Measurements from ENCODE around the gene USP10.
"Not testable (repeated sequence)": the region's sequence is repeated elsewhere in the genome, so short reads cannot be mapped to it uniquely, and the experiment has no call there.

USP10 gene

GRCh38 chr16:84673203-84673535 lies 26.6 kb upstream of the USP10 start:
- DNase-seq: no peak

- DNase-seq: no peak
Measured at GRCh38 chr16:84673561-84673960, 26.2 kb upstream of the USP10 start.

GRCh38 chr16:84675423-84675822 lies 24.4 kb upstream of the USP10 start:
- DNase-seq: no peak

GRCh38 chr16:84675884-84676283 lies 23.9 kb upstream of the USP10 start:
- no peak for DNase-seq

- DNase-seq: no peak
Measured at GRCh38 chr16:84677017-84677803, 22.6 kb upstream of the USP10 start.

GRCh38 chr16:84677849-84678248 lies 22.0 kb upstream of the USP10 start:
- DNase-seq: no peak

- no peak for DNase-seq
Measured at GRCh38 chr16:84678541-84678940, 21.3 kb upstream of the USP10 start.

- no peak for DNase-seq
Measured at GRCh38 chr16:84680165-84680842, 19.5 kb upstream of the USP10 start.

- no peak for DNase-seq
Measured at GRCh38 chr16:84680843-84681629, 18.8 kb upstream of the USP10 start.

GRCh38 chr16:84683691-84684591 lies 15.9 kb upstream of the USP10 start:
- DNase-seq: no peak

GRCh38 chr16:84684592-84684965 lies 15.2 kb upstream of the USP10 start:
- no peak for DNase-seq

GRCh38 chr16:84685210-84685609 lies 14.6 kb upstream of the USP10 start:
- DNase-seq: no peak

GRCh38 chr16:84686707-84687298 lies 13.0 kb upstream of the USP10 start:
- DNase-seq: no peak

GRCh38 chr16:84687715-84688114 lies 12.1 kb upstream of the USP10 start:
- DNase-seq: no peak

GRCh38 chr16:84688163-84688562 lies 11.6 kb upstream of the USP10 start:
- not testable (repeated sequence) for DNase-seq

- no peak for DNase-seq
Measured at GRCh38 chr16:84689111-84689510, 10.7 kb upstream of the USP10 start.

GRCh38 chr16:84690088-84690819 lies 9.5 kb upstream of the USP10 start:
- DNase-seq: no peak

GRCh38 chr16:84692451-84693214 lies 7.2 kb upstream of the USP10 start:
- no peak for DNase-seq

GRCh38 chr16:84693869-84694268 lies 5.9 kb upstream of the USP10 start:
- DNase-seq: not testable (repeated sequence)

- DNase-seq: no peak
Measured at GRCh38 chr16:84694980-84695379, 4.8 kb upstream of the USP10 start.
